Measurements from ENCODE around the gene PDXK.

PDXK gene

GRCh38 chr21:43684424-43684823 lies 34.5 kb upstream of the PDXK start:
- no peak overlapping the region for H3K4me3 ChIP-seq (ENCODE audit: low read depth, low read length)
- no peak for DNase-seq (ENCODE audit: low read depth)
- TF ChIP-seq CTCF (IDR thresholded peaks at IDR 0.05; ENCODE audit: control insufficient read depth, extremely low read depth, insufficient read depth): no peak

- no peak for TF ChIP-seq CTCF (IDR thresholded peaks at IDR 0.05; ENCODE audit: control insufficient read depth, extremely low read depth, insufficient read depth)
- no peak overlapping the region for H3K4me3 ChIP-seq (ENCODE audit: low read depth, low read length)
- DNase-seq (ENCODE audit: low read depth): no peak
Observed at GRCh38 chr21:43686811-43687565, 31.9 kb upstream of the PDXK start.

- no peak overlapping the region for H3K4me3 ChIP-seq (ENCODE audit: low read depth, low read length)
- no peak for DNase-seq (ENCODE audit: low read depth)
- TF ChIP-seq CTCF (IDR thresholded peaks at IDR 0.05; ENCODE audit: control insufficient read depth, extremely low read depth, insufficient read depth): no peak
Observed at GRCh38 chr21:43687566-43688399, 31.1 kb upstream of the PDXK start.

- no peak for DNase-seq (ENCODE audit: low read depth)
- TF ChIP-seq CTCF (IDR thresholded peaks at IDR 0.05; ENCODE audit: control insufficient read depth, extremely low read depth, insufficient read depth): no peak
- no peak overlapping the region for H3K4me3 ChIP-seq (ENCODE audit: low read depth, low read length)
Observed at GRCh38 chr21:43688906-43689305, 30.0 kb upstream of the PDXK start.

- no peak for TF ChIP-seq CTCF (IDR thresholded peaks at IDR 0.05; ENCODE audit: control insufficient read depth, extremely low read depth, insufficient read depth)
Observed at GRCh38 chr21:43689556-43690337, 29.2 kb upstream of the PDXK start.

GRCh38 chr21:43690346-43690745 lies 28.6 kb upstream of the PDXK start:
- TF ChIP-seq CTCF (IDR thresholded peaks at IDR 0.05; ENCODE audit: control insufficient read depth, extremely low read depth, insufficient read depth): no peak
- no peak for DNase-seq (ENCODE audit: low read depth)
- H3K4me3 ChIP-seq (ENCODE audit: low read depth, low read length): no peak overlapping the region

More at GRCh38 chr21:43689556-43690337, 29.2 kb upstream of the PDXK start:
- DNase-seq (ENCODE audit: low read depth): no peak
- no peak overlapping the region for H3K4me3 ChIP-seq (ENCODE audit: low read depth, low read length)
